ENCODE measurements around the gene MAD1L1. TPM values are rescaled to one million over a fixed set of nuclear protein-coding genes. Genes with fewer than 3 reads are reported as not detected.

Gene MAD1L1
- total and polyA plus RNA-seq, 2 of the 8 experiments (the other 6 are each of a cell fraction or from before 2014, with no cell fraction given), result 40.4 to 44.6 TPM

GRCh38 chr7:1888425-1888824, 344.3 kb downstream of the MAD1L1 start:
- Histone ChIP-seq H3K27me3 (replicated peaks in 1 of 4; ENCODE audit: control insufficient read depth in 3 of 4, extremely low read depth in 1 of 4, insufficient read depth in 3 of 4, low read length in 3 of 4) (no peaks in the 10 kb centered on the region), H2BK5ac (ENCODE audit: low read depth, low read length) (peak overlapping the region; percentile 19; the same call in 1 of the 2 replicates), H2BK12ac (ENCODE audit: low read depth, low read length) (peak overlapping the region; percentile 23; the same call in 1 of the 2 replicates), H3K79me2 (ENCODE audit: control insufficient read depth in 1 of 2, insufficient read depth in 2 of 2, low read length in 2 of 2) (no peaks in the 10 kb centered on the region), H3K27ac (ENCODE audit: low read depth, low read length) (no peak overlapping the region), H3K79me1 (ENCODE audit: low read depth, low read length) (0 out of 2 replicates have a peak, but pooled peaks cover 4% of the 10 kb centered on the region), H3K4me2 (ENCODE audit: insufficient read depth in 1 of 2, low read depth in 2 of 2, low read length in 2 of 2) (no peak overlapping the region), H3K14ac (ENCODE audit: insufficient read length) (no peak overlapping the region), H3K23me2 (ENCODE audit: low read depth, low read length) (no peaks in the 10 kb centered on the region), H3K4me1 (replicated peaks in 1 of 4; ENCODE audit: control insufficient read depth in 3 of 4, insufficient read depth in 4 of 4, low read length in 3 of 4) (peaks cover 0 to 1% (median under 1%) of the 10 kb centered on the region in 4 experiments; a peak in 1 of 7 replicates), H3K18ac (ENCODE audit: extremely low read depth, low read length) (no peak overlapping the region), H3K9ac (replicated peaks in 1 of 4; ENCODE audit: extremely low read depth in 1 of 4, low read depth in 3 of 4, low read length in 3 of 4) (no peak overlapping the region), H3K23ac (ENCODE audit: insufficient read length) (no peak overlapping the region), H2AK5ac (ENCODE audit: low read depth, low read length) (no peak overlapping the region), H3K4me3 (ENCODE audit: extremely low read depth in 1 of 4, insufficient read depth in 2 of 4, low read depth in 3 of 4, low read length in 4 of 4) (no peak overlapping the region), H2BK120ac (replicated peaks; ENCODE audit: low read depth, low read length) (no peak overlapping the region), H3K9me3 (ENCODE audit: insufficient read depth in 2 of 2, low read depth in 1 of 2, low read length in 1 of 2) (peaks cover 13 to 20% of the 10 kb centered on the region in 2 experiments), H4K8ac (ENCODE audit: extremely low read depth, insufficient read depth, low read length) (no peak overlapping the region), H2BK20ac (ENCODE audit: low read length) (no peak overlapping the region), H3K36me3 (ENCODE audit: control insufficient read depth in 2 of 4, insufficient read depth in 4 of 4, low read length in 3 of 4) (peaks cover 0 to 18% (median 13%) of the 10 kb centered on the region in 4 experiments; a peak in 4 of 8 replicates), H3K4ac (replicated peaks; ENCODE audit: insufficient read length, low read depth, low read length) (peak overlapping the region; percentile 78), H2BK15ac (ENCODE audit: low read length) (no peak overlapping the region), H2AFZ (ENCODE audit: low read length) (no peak overlapping the region), H3K56ac (replicated peaks; ENCODE audit: insufficient read length, low read depth, low read length) (no peak overlapping the region), H4K20me1 (replicated peaks in 1 of 2; ENCODE audit: control insufficient read depth in 1 of 2, insufficient read depth in 2 of 2, low read length in 2 of 2) (peaks cover 0 to 19% of the 10 kb centered on the region in 2 experiments), H4K5ac (ENCODE audit: insufficient read length, low read depth, low read length) (no peak overlapping the region), H4K91ac (replicated peaks; ENCODE audit: insufficient read length, low read length) (no peak overlapping the region)
- no peak for TF ChIP-seq TBP (IDR thresholded peaks at IDR 0.05; ENCODE audit: low read depth, low read length)
- no peak for TF ChIP-seq CHD2 (IDR thresholded peaks at IDR 0.05; ENCODE audit: low read length)
- TF ChIP-seq SP2 (IDR thresholded peaks at IDR 0.05; ENCODE audit: low read length), result no peak
- no peak for TF ChIP-seq NANOG (IDR thresholded peaks at IDR 0.05; ENCODE audit: insufficient read depth, low read depth, low read length, poor library complexity, severe bottlenecking)
- TF ChIP-seq SP1 (IDR thresholded peaks at IDR 0.05; ENCODE audit: low read depth, low read length), result no peak
- TF ChIP-seq, protein P1, sequence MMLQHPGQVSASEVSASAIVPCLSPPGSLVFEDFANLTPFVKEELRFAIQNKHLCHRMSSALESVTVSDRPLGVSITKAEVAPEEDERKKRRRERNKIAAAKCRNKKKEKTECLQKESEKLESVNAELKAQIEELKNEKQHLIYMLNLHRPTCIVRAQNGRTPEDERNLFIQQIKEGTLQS (IDR thresholded peaks at IDR 0.05; ENCODE audit: insufficient read depth, low read depth, low read length), result no peak
- no peak for TF ChIP-seq BACH1 (IDR thresholded peaks at IDR 0.05; ENCODE audit: low read length)
- TF ChIP-seq SP4 (IDR thresholded peaks at IDR 0.05; ENCODE audit: low read length), result no peak
- no peak for TF ChIP-seq YY1 (IDR thresholded peaks at IDR 0.05; ENCODE audit: low read depth, low read length)
- TF ChIP-seq CBX5 (IDR thresholded peaks at IDR 0.05; ENCODE audit: low read depth, low read length), result no peak
- no peak for TF ChIP-seq RFX5 (IDR thresholded peaks at IDR 0.05; ENCODE audit: borderline replicate concordance, low read depth, low read length)
- ChIA-PET POLR2A (ENCODE audit: partially characterized antibody) (no interaction called here), CTCF (ENCODE audit: partially characterized antibody) (no interaction called here)
- 90% methylated on average over 12 of the region's 12 CpGs; no CpG with 5 or more reads in 1 of the 2 experiments for WGBS, 2 experiments (ENCODE audit: extremely low coverage in 1 of 2, insufficient coverage in 1 of 2, insufficient read length in 1 of 2, insufficient replicate concordance in 2 of 2, low coverage in 1 of 2, low lambda C conversion rate in 2 of 2, missing lambda C conversion rate in 1 of 2)
- no peak for FAIRE-seq
- no peak for DNase-seq (ENCODE audit: low read depth in 1 of 2, low spot score in 2 of 2)
